Measurements from ENCODE around the gene ZNF177.
A peak's percentile ranks its signal among the peaks of the same experiment; 100 is the strongest.

Gene ZNF177

DNA sequence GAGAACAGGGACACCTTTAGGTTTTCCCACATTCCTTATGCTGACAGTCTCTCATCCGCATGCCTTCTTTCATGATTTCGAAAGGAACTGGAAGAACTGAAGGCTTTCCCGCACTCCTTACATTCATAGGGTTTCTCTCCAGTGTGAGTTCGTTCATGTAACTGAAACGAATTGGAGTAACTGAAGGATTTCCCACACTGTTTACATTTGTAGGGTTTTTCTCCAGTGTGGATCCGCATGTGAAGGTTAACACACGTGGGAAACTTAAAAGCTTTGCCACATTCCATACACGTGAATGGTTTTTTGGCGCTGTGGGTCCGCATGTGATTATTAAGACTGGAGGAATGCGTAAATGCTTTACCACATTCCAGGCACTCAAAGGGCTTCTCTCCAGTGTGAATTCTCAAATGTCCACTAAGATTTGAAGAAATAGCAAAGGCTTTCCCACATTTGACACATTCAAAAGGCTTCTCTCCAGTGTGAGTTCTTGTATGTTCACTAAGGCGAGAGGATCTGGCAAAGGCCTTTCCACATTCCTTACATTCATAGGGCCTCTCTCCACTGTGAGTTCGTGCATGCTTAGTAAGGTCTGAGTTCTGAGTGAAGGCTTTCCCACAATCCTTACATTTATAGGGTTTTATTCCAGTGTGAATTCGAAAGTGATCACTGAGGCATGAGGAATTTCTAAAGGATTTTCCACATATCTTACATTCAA, 50.6 kb downstream of the ZNF177 start:
- Histone ChIP-seq H3K79me1 (replicated peaks; ENCODE audit: low read length, poor library complexity, severe bottlenecking) (no peaks in the 10 kb centered on the region), H4K8ac (ENCODE audit: low read length) (no peak overlapping the region), H3K23ac (ENCODE audit: low read length in 2 of 2) (no peak overlapping the region), H3K4ac (ENCODE audit: low read depth in 1 of 2, low read length in 2 of 2) (no peak overlapping the region), H3K14ac (ENCODE audit: low read length in 2 of 2) (no peak overlapping the region), H2BK5ac (ENCODE audit: low read depth, low read length, poor library complexity, severe bottlenecking) (no peak overlapping the region), H3K4me3 (ENCODE audit: insufficient read depth in 1 of 2, low read depth in 1 of 2, low read length in 2 of 2) (peak overlapping the region in 1 of 2 experiments; percentile 50), H2AK5ac (ENCODE audit: low read length, severe bottlenecking) (no peak overlapping the region), H2BK15ac (ENCODE audit: low read depth, poor library complexity, severe bottlenecking) (no peak overlapping the region), H2BK120ac (ENCODE audit: low read depth, low read length) (no peak overlapping the region), H3K18ac (ENCODE audit: low read depth in 1 of 2, low read length in 2 of 2) (no peak overlapping the region), H3K9me3 (ENCODE audit: control insufficient read depth, low read length) (peaks cover 96% of the 10 kb centered on the region), H2AFZ (ENCODE audit: low read depth, low read length) (no peak overlapping the region), H3K27me3 (ENCODE audit: control insufficient read depth in 1 of 2, insufficient read depth in 1 of 2, low read length in 2 of 2) (no peaks in the 10 kb centered on the region), H3K27ac (ENCODE audit: low read length, poor library complexity, severe bottlenecking) (no peak overlapping the region), H2BK12ac (ENCODE audit: low read length in 2 of 2) (no peak overlapping the region), H3K4me1 (ENCODE audit: control insufficient read depth, insufficient read depth, low read depth, low read length) (no peaks in the 10 kb centered on the region), H3K4me2 (ENCODE audit: low read length, poor library complexity, severe bottlenecking) (no peak overlapping the region), H3K36me3 (ENCODE audit: control insufficient read depth in 1 of 2, insufficient read depth in 2 of 2, low read depth in 1 of 2, low read length in 2 of 2) (peaks cover 43 to 64% of the 10 kb centered on the region in 2 experiments), H3K9ac (ENCODE audit: low read length) (no peak overlapping the region), H4K91ac (ENCODE audit: low read length) (no peak overlapping the region)
- WGBS = 98% methylated on average over 11 of the region's 14 CpGs
- DNase-seq = no peak

DNA sequence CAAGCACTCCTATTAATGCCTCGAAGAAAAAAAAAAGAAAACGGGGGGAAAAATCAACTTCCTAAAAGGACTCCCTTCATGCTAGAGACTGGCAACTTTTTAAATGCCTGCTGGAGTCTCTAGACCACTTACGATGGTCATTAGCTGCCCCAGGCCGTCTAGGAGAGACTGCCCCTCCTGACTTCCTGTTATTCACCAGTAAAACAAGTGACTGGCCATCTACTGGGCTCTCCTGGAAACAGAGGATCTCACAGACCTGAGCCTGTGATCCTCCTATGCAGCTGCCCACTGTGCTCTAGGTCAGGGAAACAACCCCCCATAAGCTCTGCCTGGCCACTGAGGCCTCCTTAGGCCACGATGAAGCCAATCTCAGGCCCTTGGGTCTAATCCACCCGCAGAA, 65.1 kb downstream of the ZNF177 start:
- Histone ChIP-seq H2BK120ac (ENCODE audit: low read depth, low read length) (no peak overlapping the region), H3K4me3 (ENCODE audit: insufficient read depth in 1 of 2, low read depth in 1 of 2, low read length in 2 of 2) (no peak overlapping the region)
- 72% methylated on average over 6 of the region's 6 CpGs for WGBS

DNA sequence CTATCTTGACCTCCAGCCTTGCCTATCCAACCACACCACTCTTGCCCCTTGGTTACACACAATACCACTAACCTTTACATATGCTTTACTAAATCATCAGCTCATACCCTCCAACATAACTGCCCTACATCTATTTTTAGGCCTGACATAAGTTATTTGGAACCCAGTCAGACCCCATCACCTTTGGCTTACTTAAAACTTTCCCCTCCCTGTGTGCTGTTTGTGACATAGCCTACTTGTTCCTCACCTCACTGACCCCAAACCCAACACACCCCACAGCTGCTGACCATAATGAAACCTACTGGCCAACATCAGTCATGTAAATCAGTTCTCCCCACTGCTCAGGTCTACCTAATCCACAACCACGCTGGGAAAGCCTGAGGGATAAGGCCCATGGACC, 67.6 kb downstream of the ZNF177 start:
- Histone ChIP-seq H3K4me1 (ENCODE audit: control insufficient read depth, insufficient read depth, low read depth, low read length) (peaks cover 1% of the 10 kb centered on the region), H3K18ac (ENCODE audit: low read depth in 1 of 2, low read length in 2 of 2) (no peak overlapping the region), H3K27me3 (ENCODE audit: control insufficient read depth in 1 of 2, insufficient read depth in 1 of 2, low read length in 2 of 2) (no peaks in the 10 kb centered on the region), H3K4me3 (ENCODE audit: insufficient read depth in 1 of 2, low read depth in 1 of 2, low read length in 2 of 2) (no peak overlapping the region), H4K8ac (ENCODE audit: low read length) (no peak overlapping the region), H3K27ac (ENCODE audit: low read length, poor library complexity, severe bottlenecking) (no peak overlapping the region), H3K36me3 (ENCODE audit: control insufficient read depth in 1 of 2, insufficient read depth in 2 of 2, low read depth in 1 of 2, low read length in 2 of 2) (peaks cover 30 to 72% of the 10 kb centered on the region in 2 experiments), H2AK5ac (ENCODE audit: low read length, severe bottlenecking) (no peak overlapping the region), H2BK120ac (ENCODE audit: low read depth, low read length) (no peak overlapping the region), H3K9me3 (ENCODE audit: control insufficient read depth, low read length) (peaks cover 25% of the 10 kb centered on the region), H2AFZ (ENCODE audit: low read depth, low read length) (no peak overlapping the region), H2BK15ac (ENCODE audit: low read depth, poor library complexity, severe bottlenecking) (no peak overlapping the region), H3K9ac (ENCODE audit: low read length) (no peak overlapping the region), H3K4me2 (ENCODE audit: low read length, poor library complexity, severe bottlenecking) (no peak overlapping the region), H2BK12ac (ENCODE audit: low read length in 2 of 2) (no peak overlapping the region), H3K23ac (ENCODE audit: low read length in 2 of 2) (no peak overlapping the region), H2BK5ac (ENCODE audit: low read depth, low read length, poor library complexity, severe bottlenecking) (no peak overlapping the region), H3K4ac (ENCODE audit: low read depth in 1 of 2, low read length in 2 of 2) (no peak overlapping the region), H4K91ac (ENCODE audit: low read length) (no peak overlapping the region), H3K79me1 (replicated peaks; ENCODE audit: low read length, poor library complexity, severe bottlenecking) (peaks cover 34% of the 10 kb centered on the region), H3K14ac (ENCODE audit: low read length in 2 of 2) (no peak overlapping the region)
- 100% methylated on average over 1 of the region's 1 CpG for WGBS
- DNase-seq = no peak

More for the DNA sequence above, 65.1 kb downstream of the ZNF177 start:
- H3K9me3 ChIP-seq (ENCODE audit: control insufficient read depth, low read length) = peaks cover 47% of the 10 kb centered on the region
- H2BK5ac ChIP-seq (ENCODE audit: low read depth, low read length, poor library complexity, severe bottlenecking) = no peak overlapping the region
- H3K36me3 ChIP-seq (ENCODE audit: control insufficient read depth in 1 of 2, insufficient read depth in 2 of 2, low read depth in 1 of 2, low read length in 2 of 2) = peaks cover 44 to 91% of the 10 kb centered on the region in 2 experiments
- no peak overlapping the region for H2AK5ac ChIP-seq (ENCODE audit: low read length, severe bottlenecking)
- H4K91ac ChIP-seq (ENCODE audit: low read length) = no peak overlapping the region
- H2BK12ac ChIP-seq (ENCODE audit: low read length in 2 of 2) = no peak overlapping the region
- no peak overlapping the region for H3K18ac ChIP-seq (ENCODE audit: low read depth in 1 of 2, low read length in 2 of 2)
- no peak for DNase-seq
- no peaks in the 10 kb centered on the region for H3K4me1 ChIP-seq (ENCODE audit: control insufficient read depth, insufficient read depth, low read depth, low read length)
- no peak overlapping the region for H3K27ac ChIP-seq (ENCODE audit: low read length, poor library complexity, severe bottlenecking)
- peaks cover 37% of the 10 kb centered on the region for H3K79me1 ChIP-seq (replicated peaks; ENCODE audit: low read length, poor library complexity, severe bottlenecking)
- H4K8ac ChIP-seq (ENCODE audit: low read length) = no peak overlapping the region
- no peak overlapping the region for H2BK15ac ChIP-seq (ENCODE audit: low read depth, poor library complexity, severe bottlenecking)
- no peak overlapping the region for H3K4ac ChIP-seq (ENCODE audit: low read depth in 1 of 2, low read length in 2 of 2)
- no peak overlapping the region for H3K14ac ChIP-seq (ENCODE audit: low read length in 2 of 2)
- no peak overlapping the region for H3K23ac ChIP-seq (ENCODE audit: low read length in 2 of 2)
- no peak overlapping the region for H3K9ac ChIP-seq (ENCODE audit: low read length)
- no peak overlapping the region for H3K4me2 ChIP-seq (ENCODE audit: low read length, poor library complexity, severe bottlenecking)
- no peak overlapping the region for H2AFZ ChIP-seq (ENCODE audit: low read depth, low read length)
- H3K27me3 ChIP-seq (ENCODE audit: control insufficient read depth in 1 of 2, insufficient read depth in 1 of 2, low read length in 2 of 2) = no peaks in the 10 kb centered on the region

DNA sequence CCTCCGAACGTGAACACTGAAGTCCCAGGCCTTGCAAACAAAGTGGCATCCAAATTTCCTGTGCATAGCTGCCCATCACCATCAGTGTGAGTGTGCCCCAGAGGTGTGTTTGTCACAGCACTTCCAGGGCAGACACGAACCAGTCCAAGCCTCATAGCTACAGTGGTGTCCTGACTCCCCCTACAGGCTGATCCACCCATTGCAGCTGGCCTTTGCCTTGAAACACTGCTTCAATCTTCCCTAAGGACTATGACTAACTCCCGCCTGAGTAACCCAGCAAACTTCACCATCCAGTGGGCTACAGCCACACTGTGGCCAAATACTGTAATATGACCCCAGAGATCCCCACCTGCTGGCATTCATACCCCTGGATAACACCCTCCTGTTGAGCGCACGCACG, 68.7 kb downstream of the ZNF177 start:
- no peak overlapping the region for H2BK120ac ChIP-seq (ENCODE audit: low read depth, low read length)
- no peak overlapping the region for H3K18ac ChIP-seq (ENCODE audit: low read depth in 1 of 2, low read length in 2 of 2)
- H3K27ac ChIP-seq (ENCODE audit: low read length, poor library complexity, severe bottlenecking) = no peak overlapping the region
- H3K4me2 ChIP-seq (ENCODE audit: low read length, poor library complexity, severe bottlenecking) = no peak overlapping the region
- H2BK15ac ChIP-seq (ENCODE audit: low read depth, poor library complexity, severe bottlenecking) = no peak overlapping the region
- H3K14ac ChIP-seq (ENCODE audit: low read length in 2 of 2) = no peak overlapping the region
- H3K36me3 ChIP-seq (ENCODE audit: control insufficient read depth in 1 of 2, insufficient read depth in 2 of 2, low read depth in 1 of 2, low read length in 2 of 2) = peaks cover 23 to 62% of the 10 kb centered on the region in 2 experiments
- no peak overlapping the region for H2BK12ac ChIP-seq (ENCODE audit: low read length in 2 of 2)
- no peak overlapping the region for H2BK5ac ChIP-seq (ENCODE audit: low read depth, low read length, poor library complexity, severe bottlenecking)
- 89% methylated on average over 4 of the region's 7 CpGs for WGBS
- no peak overlapping the region for H3K23ac ChIP-seq (ENCODE audit: low read length in 2 of 2)
- no peak overlapping the region for H4K91ac ChIP-seq (ENCODE audit: low read length)
- peak; percentile 39 for DNase-seq
- H3K4ac ChIP-seq (ENCODE audit: low read depth in 1 of 2, low read length in 2 of 2) = no peak overlapping the region
- H3K9me3 ChIP-seq (ENCODE audit: control insufficient read depth, low read length) = peaks cover 20% of the 10 kb centered on the region
- H3K9ac ChIP-seq (ENCODE audit: low read length) = no peak overlapping the region
- H3K79me1 ChIP-seq (replicated peaks; ENCODE audit: low read length, poor library complexity, severe bottlenecking) = peaks cover 33% of the 10 kb centered on the region
- no peaks in the 10 kb centered on the region for H3K27me3 ChIP-seq (ENCODE audit: control insufficient read depth in 1 of 2, insufficient read depth in 1 of 2, low read length in 2 of 2)
- H3K4me3 ChIP-seq (ENCODE audit: insufficient read depth in 1 of 2, low read depth in 1 of 2, low read length in 2 of 2) = no peak overlapping the region
- no peak overlapping the region for H4K8ac ChIP-seq (ENCODE audit: low read length)
- H2AK5ac ChIP-seq (ENCODE audit: low read length, severe bottlenecking) = no peak overlapping the region
- no peak overlapping the region for H2AFZ ChIP-seq (ENCODE audit: low read depth, low read length)
- peaks cover 5% of the 10 kb centered on the region for H3K4me1 ChIP-seq (ENCODE audit: control insufficient read depth, insufficient read depth, low read depth, low read length)
